IPS-15b (cell line): ENCODE results near the gene SLC16A11.
"Not testable (repeated sequence)": the region's sequence is repeated elsewhere in the genome, so short reads cannot be mapped to it uniquely, and the experiment has no call there.

Experiments used
- H3K27me3 ChIP-seq: one replicate; pipeline ENCODE4 v1.6.1; 2013; ENCODE audit warnings: low read length; ENCODE audit not compliant: control insufficient read depth, insufficient read depth
- H3K36me3 ChIP-seq: one replicate; pipeline ENCODE4 v1.6.1; 2013; ENCODE audit warnings: low read length; ENCODE audit not compliant: control insufficient read depth, insufficient read depth
- H3K4me1 ChIP-seq: one replicate; pipeline ENCODE4 v1.6.1; 2013; ENCODE audit warnings: mild to moderate bottlenecking, low read length; ENCODE audit not compliant: control insufficient read depth, insufficient read depth
- H3K4me3 ChIP-seq: one replicate; pipeline ENCODE4 v1.5.1; 2013; ENCODE audit warnings: low read depth, low read length
- H3K9ac ChIP-seq: one replicate; pipeline ENCODE4 v1.6.1; 2013; ENCODE audit warnings: low read depth, mild to moderate bottlenecking, low read length
- H3K9me3 ChIP-seq: one replicate; pipeline ENCODE4 v1.6.1; 2013; ENCODE audit warnings: mild to moderate bottlenecking, low read length; ENCODE audit not compliant: control insufficient read depth, insufficient read depth

SLC16A11 gene, protein sequence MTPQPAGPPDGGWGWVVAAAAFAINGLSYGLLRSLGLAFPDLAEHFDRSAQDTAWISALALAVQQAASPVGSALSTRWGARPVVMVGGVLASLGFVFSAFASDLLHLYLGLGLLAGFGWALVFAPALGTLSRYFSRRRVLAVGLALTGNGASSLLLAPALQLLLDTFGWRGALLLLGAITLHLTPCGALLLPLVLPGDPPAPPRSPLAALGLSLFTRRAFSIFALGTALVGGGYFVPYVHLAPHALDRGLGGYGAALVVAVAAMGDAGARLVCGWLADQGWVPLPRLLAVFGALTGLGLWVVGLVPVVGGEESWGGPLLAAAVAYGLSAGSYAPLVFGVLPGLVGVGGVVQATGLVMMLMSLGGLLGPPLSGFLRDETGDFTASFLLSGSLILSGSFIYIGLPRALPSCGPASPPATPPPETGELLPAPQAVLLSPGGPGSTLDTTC

DNA sequence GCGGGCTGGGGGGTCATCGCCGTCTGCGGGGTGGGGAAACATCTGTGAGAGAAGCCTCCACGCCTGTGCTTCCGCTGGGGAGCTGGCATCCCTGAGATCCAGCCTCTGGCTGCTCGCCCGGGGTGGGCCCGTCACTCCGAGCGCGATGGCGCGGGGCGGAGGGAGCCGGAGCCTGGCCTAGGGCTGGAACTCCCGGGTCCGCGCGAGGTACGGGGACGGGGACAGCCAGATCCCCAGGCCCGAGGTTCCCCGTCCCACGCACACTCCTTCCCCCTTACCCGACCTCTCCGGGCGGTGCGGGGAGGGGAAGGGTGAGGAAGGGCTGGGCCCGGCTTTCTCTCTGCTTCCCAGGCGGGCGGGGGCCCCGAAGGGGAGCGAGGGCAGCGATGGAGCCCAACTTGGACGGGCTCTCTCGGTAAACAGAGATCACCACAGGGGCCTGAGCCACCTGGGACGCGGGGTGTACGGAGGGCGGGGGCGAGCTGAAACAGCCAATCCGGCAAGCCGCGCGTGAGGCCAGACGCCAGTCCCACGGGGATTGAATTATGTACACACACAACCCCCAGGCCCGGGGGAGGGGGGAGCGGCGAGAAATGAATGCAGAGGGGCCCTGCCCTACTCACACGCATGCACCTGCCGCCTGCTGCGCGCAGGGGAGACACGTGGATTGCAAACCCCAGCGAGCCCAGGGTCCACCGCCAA, at the start of gene SLC16A11:
Gene SLC16A11 (minus strand): TSS at position 596 of the 702 bp plus-strand sequence. CDS start 579 bp downstream, at position 17.
- Histone ChIP-seq H3K9ac (no peak within 1 kb of the TSS), H3K4me1 (peaks cover 9% of the 10 kb centered on the region), H3K27me3 (peaks cover 44% of the 10 kb centered on the region), H3K36me3 (no peaks in the 10 kb centered on the region), H3K9me3 (no peaks in the 10 kb centered on the region), H3K4me3 (peak within 1 kb of the TSS; percentile 69)

DNA sequence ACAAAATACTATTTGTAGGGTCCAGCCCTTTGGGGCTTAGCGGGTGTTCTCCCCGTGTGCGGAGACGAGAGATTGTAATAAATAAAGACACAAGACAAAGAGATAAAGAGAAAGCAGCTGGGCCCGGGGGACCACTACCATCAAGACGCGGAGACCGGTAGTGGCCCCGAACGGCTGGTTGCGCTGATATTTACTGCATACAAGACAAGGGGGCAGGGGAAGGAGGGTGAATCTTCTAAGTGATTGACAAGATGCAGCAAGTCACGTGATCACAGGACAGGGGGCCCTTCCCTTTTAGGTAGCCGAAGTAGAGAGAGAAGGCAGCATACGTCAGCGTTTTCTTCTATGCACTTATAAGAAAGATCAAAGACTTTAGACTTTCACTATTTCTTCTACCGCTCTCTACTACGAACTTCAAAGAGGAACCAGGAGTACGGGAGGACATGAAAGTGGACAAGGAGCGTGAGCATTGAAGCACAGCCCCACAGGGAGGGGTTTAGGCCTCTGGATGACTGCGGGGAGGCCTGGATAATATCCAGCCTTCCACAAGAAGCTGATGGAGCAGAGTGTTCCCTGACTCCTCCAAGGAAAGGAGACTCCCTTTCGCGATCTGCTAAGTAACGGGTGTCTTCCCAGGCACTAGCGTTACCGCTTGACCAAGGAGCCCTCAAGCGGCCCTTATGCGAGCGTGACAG, 47.6 kb upstream of the SLC16A11 start:
- not testable (repeated sequence) for H3K9me3 ChIP-seq, H3K9ac ChIP-seq, H3K36me3 ChIP-seq, H3K4me1 ChIP-seq, H3K4me3 ChIP-seq, H3K27me3 ChIP-seq

DNA sequence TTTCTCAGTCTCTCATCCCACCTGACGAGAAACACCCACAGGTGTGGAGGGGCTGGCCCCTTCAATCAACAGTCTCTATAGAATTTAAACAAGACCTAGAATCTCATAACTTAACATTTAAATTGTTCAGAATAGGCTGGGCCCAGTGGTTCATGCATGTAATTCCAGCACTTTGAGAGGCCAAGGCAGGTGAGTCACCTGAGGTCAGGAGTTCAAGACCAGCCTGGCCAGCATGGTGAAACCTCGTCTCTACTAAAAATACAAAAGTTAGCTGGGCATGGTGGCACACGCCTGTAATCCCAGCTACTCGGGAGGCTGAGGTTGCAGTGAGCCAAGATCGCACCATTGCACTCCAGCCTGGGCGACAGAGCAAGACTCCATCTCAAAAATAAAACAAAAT, 45.7 kb upstream of the SLC16A11 start:
- not testable (repeated sequence) for H3K9me3 ChIP-seq, H3K36me3 ChIP-seq, H3K4me3 ChIP-seq, H3K4me1 ChIP-seq, H3K9ac ChIP-seq, H3K27me3 ChIP-seq

DNA sequence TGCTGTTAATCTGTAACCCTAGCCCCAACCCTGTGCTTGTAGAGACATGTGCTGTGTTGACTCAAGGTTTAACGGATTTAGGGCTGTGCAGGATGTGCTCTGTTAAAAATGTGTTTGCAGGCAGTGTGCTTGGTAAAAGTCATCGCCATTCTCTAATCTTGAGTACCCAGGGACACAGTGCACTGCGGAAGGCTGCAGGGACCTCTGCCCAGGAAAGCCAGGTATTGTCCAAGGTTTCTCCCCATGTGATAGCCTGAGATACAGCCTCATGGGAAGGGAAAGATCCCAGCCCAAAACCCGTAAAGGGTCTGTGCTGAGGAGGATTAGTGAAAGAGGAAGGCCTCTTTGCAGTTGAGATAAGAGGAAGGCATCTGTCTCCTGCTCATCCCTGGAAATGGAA, 44.5 kb upstream of the SLC16A11 start:
- not testable (repeated sequence) for H3K27me3 ChIP-seq, H3K4me3 ChIP-seq, H3K4me1 ChIP-seq, H3K9me3 ChIP-seq, H3K36me3 ChIP-seq, H3K9ac ChIP-seq

DNA sequence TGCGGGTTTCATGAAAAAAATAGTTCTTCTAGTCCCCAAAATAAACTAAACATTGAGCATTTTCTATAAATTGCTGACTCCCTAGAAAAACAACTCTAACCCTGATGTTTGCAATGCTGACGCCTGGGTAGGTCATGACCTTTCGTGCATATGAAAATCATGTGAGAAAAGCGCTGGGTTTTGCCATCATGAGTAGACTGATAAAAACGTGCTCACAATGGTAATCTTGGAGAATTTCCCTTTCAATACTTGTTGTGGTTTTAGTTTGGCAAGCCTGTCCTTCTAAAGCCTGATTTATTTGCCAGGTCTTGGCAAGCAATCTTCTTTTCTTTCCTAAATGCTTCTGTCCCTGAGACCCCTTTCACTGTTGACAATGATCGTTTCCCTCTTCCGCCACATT, 40.2 kb upstream of the SLC16A11 start:
- no peaks in the 10 kb centered on the region for H3K36me3 ChIP-seq
- H3K27me3 ChIP-seq, result no peaks in the 10 kb centered on the region
- H3K9me3 ChIP-seq, result no peaks in the 10 kb centered on the region
- H3K4me3 ChIP-seq, result no peak overlapping the region
- no peak overlapping the region for H3K9ac ChIP-seq
- no peaks in the 10 kb centered on the region for H3K4me1 ChIP-seq

DNA sequence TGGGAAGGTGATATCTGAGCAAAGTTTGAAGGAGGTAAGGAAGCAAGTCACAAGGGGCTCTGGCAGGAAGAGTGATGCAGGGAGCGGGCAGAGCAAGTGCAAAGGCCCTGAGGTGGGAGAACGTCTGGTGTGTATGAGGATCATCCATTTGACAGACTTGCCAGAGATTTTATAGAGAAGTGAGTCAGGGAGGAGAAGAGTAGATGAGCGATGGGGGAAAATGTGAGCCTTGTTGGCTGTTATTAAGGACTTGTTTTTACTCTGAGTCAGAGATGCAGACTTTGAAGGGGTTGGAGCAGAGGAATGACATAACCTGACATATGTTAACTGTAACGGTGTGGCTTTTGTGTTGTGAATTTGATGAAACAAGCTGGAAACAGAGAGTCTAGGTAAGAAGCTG, 39.7 kb upstream of the SLC16A11 start:
- Histone ChIP-seq H3K9ac (no peak overlapping the region), H3K4me1 (no peaks in the 10 kb centered on the region), H3K27me3 (no peaks in the 10 kb centered on the region), H3K4me3 (no peak overlapping the region), H3K9me3 (no peaks in the 10 kb centered on the region), H3K36me3 (no peaks in the 10 kb centered on the region)

DNA sequence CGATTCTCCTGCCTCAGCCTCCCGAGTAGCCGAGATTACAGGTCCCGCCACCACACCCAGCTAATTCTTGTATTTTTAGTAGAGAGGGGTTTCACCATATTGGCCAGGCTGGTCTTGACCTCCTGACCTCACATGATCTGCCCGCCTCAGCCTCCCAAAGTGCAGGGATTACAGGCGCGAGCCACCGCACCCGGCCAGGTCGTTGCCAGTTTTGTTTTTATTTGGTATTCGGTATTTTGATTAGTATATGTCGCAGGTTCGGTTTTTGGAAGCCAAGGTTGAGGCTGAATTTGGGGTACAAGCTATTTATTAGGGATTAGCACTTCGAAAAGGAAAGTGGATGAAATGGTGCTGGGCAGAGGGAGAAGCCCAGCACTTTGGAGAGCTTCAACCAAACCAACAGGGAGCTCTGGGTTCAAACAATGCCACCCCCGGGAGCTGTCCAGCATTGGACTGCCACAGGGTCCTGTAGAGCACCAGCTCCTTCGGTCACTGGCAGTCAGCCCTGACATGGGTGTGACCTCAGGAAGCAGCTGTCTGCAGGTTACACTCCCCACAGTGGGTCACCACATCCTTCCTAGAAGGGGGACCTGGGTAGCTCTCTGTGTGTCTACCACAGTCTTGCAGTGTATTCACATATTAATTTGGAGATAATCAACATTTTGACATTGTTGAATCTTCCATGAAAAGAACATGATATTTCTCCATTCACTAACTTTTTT, 37.6 kb upstream of the SLC16A11 start:
- H3K36me3 ChIP-seq, result no peaks in the 10 kb centered on the region
- no peaks in the 10 kb centered on the region for H3K27me3 ChIP-seq
- no peak overlapping the region for H3K9ac ChIP-seq
- H3K4me1 ChIP-seq, result no peaks in the 10 kb centered on the region
- no peak overlapping the region for H3K4me3 ChIP-seq
- H3K9me3 ChIP-seq, result no peaks in the 10 kb centered on the region

DNA sequence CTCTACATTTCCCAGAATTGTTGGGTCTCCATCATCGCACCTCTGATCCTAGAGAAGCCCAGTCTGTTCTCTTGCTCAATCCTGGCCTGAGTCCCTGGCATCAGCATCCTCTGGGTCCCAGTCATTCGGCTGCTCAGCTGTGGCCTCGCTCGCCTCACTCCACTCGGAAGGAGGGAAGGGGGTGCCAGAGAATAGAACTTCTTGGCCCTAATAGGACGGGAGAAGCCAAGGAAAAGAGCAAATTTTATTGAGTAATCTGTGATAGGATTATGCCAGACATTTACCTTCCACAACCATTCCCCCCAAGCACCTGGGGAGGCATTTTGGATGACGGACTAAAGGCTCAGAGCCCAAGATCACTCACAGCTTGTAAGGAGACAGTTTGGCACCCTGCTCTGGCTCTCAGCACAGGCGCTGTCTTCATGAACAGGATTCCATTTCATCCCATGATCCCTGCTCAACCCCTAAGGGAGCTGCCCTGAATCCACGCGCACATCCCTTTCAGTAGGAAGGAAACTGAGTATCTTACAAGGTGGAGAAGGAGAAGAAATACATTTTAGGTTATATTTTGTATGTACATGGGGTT, 36.7 kb upstream of the SLC16A11 start:
- Histone ChIP-seq H3K36me3 (no peaks in the 10 kb centered on the region), H3K9ac (no peak overlapping the region), H3K27me3 (no peaks in the 10 kb centered on the region), H3K4me3 (no peak overlapping the region), H3K4me1 (no peaks in the 10 kb centered on the region), H3K9me3 (no peaks in the 10 kb centered on the region)

DNA sequence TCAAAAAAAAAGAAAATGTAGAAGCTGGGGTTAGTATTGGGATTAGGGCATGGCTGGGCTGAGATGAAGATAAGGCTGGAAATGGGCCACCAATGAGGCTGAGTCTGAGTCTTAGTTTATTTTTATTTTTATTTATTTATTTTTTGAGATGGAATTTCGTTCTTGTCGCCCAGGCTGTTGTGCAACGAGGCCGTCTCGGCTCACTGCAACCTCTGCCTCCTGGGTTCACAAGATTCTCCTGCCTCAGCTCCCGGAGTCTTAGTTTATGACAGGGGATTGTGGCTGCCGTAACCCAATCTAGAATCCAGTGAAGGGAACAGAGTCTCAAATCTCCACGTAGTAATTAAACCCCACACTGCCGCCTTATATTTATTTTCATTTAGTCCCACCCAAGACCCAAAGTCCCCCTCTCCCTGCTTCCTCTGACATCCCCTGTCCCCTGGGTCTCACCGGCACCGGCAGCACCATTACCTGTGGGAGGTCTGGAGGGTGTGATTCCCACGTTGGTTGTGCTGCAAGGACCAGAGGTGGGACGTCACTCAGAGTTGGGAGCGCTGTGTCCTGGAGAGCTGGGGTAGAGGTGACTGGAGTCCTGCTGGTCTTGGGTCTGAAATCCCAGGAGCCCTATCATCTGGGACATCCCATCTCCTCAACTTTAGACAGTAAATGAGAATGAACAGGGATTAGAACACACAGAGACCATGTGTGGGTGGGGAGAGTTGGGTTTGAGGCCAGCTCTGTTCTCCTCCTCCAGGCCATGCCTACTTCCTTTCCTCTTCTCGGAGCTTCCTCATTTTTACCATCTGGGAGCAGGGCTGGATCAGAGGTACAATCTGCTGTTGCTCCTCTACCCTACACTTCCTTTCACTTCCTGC, 35.9 kb upstream of the SLC16A11 start, which contains the start of gene CLEC10A:
Gene CLEC10A (minus strand): TSS at position 671 of the 875 bp plus-strand sequence. CDS start 1,439 bp downstream, outside the sequence.
- Histone ChIP-seq H3K4me3 (no peak within 1 kb of the TSS), H3K9me3 (no peaks in the 10 kb centered on the region), H3K9ac (no peak within 1 kb of the TSS), H3K36me3 (no peaks in the 10 kb centered on the region), H3K4me1 (no peaks in the 10 kb centered on the region), H3K27me3 (no peaks in the 10 kb centered on the region)

DNA sequence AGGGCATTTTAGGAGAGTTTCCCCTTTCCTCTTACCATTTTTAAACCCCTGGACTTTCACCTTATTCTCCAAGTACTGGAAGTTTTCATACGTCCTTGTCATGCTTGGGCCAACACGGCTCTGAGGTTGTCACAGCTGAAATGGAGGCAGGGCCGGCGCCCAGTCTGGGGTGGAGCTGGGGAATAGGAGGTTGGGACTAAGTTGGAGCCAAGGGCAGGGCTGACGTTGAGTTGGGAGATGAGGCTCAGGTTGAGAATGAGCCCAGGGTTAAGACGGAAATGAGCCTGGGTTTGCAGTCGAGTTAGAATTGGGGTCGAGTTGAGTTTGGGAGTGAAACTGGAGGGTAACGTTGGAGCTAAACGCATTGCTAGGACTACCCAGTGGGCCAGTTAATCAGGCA, 34.8 kb upstream of the SLC16A11 start:
- no peak overlapping the region for H3K4me3 ChIP-seq
- H3K36me3 ChIP-seq, result no peaks in the 10 kb centered on the region
- no peaks in the 10 kb centered on the region for H3K9me3 ChIP-seq
- H3K27me3 ChIP-seq, result no peaks in the 10 kb centered on the region
- no peaks in the 10 kb centered on the region for H3K4me1 ChIP-seq
- no peak overlapping the region for H3K9ac ChIP-seq
